Dermis blood vessel endothelial cell (primary cell): ENCODE data around the gene SLC25A21. TPM values are rescaled to one million over a fixed set of nuclear protein-coding genes. Genes with fewer than 3 reads are reported as not detected.

ENCODE experiments used
- DNase-seq: peaks from one replicate; pipeline ENCODE4 v3.0.0; 2010
- total RNA-seq: library from RNA; depleted of rRNA; stranded (reverse); fragments of >200 nt; gene quantifications from 2 replicates; pipeline ENCODE4 v1.2.3, GENCODE V29; 2014

Gene SLC25A21
- total RNA-seq, 1 donor from 2014 or later, result 9.7 TPM

DNA sequence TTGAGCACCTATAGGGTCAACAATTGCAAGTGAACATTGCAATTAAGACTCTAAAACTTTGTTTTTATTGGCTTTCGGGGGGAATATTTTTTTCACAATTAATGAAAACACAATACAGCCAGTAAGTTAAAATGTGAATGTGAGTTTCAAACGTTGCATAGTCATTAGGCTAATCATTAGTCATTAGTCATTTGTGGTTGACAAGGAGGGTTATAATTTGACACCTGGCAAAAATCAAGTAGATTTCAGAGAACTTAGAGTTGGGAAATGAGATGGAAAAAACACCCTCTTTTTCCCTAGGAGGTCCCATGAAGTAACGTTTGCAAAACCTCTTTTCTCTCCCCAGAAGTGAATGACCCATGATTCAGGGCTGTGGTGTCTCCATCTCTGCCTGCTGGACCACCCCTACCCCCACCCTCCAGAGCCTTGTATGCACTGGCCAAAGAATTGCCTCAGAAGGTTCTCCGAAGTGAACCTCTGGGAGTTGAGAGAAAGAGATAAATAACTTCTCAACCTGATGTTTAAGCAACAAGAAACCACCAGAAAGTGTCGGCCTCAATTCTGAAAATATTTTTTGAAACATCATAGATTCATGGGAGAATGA lies 314.5 kb downstream of the SLC25A21 start:
- no peak for DNase-seq

- DNase-seq, result no peak
These were observed 315.3 kb downstream of the SLC25A21 start for GRCh38 chr14:36857136-36857535.

DNA sequence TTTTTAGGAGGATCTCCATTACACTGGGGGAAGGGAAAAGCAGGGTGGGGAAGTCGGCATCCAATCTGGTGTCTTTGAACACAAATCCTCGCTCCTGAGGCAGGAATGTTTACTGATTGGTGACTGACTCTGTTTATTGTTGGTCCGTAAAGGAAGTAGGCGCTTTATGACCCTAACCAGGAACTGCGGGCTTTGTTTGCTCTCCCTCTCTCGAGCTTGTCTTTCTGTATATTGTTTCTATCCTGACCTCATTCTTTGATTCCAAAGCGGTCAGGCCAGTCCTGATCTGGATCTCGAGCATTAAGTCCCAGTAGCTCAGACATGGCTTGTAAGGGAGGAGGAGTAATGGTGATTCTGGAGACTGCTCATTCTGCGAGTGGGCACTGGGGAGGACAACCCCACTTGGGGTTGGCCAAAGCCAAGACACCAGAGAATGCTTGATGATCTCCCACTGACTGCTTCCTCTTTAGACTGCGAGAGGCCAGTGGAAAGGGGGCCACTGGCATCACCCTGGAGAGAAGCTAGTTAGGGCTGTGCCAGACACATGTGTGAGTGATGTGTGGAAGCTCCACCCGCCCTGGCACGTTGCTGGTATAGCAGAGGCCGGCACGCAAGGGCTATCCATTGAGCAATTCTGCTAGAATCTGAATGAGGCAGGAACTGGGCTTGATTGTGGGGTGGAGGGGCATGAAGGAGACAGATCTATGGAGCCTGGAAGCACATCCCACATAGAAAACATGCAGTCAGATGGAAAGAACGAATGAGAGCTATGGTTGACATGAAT lies 316.1 kb downstream of the SLC25A21 start:
- no peak for DNase-seq

DNA sequence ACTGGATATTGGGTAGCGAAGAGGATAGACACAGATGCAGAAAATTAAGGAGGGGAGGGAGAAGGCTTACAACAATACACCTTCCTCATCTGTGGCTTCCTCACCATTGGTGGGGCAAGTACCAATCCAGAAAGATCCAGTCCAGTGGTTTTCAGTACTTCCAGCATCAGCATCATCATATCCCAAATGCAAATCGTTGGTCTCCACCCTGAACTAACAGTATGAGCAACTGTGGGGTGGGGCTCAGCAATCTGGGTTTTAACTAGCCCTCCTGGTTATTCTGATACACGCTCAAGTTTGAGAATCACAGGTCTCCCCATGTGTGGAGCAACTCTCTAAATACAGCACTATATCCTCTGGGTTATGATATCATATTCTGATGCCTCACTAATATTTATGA lies 317.0 kb downstream of the SLC25A21 start:
- no peak for DNase-seq

DNA sequence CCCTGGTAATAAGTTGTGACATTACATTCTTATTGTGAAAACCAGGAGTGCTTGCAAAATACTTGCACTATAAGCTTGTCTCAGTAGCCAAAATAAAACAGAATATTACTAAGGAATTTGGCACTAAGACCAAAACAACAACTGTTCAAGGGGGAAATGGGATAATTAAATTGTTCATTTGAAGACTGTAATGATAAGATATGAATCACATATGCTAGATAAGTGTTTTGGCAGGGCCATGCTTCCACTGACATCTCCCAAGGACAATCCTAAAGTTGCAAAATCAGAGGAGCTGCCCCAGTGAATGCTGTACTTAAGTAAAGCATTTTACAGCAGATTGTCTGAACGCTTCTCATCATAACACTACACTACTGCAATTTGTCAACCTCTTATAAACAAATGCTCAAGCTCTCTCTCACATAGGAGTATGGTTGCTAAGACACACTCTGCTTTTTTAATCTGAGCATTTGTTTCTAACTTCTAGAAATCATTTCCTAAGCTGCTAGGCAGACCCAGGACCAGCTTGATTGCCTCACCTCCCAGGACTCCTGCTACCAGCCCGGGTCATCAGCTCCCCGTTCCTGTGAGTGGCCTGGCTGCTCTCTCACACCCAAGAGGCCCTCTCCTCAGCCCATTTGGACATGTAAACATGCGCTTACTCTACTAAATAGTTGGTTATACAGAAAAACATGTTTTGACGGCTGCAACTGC lies 319.3 kb downstream of the SLC25A21 start:
- no peak for DNase-seq

GRCh38 chr14:36848213-36848612 lies 324.2 kb downstream of the SLC25A21 start:
- no peak for DNase-seq

DNA sequence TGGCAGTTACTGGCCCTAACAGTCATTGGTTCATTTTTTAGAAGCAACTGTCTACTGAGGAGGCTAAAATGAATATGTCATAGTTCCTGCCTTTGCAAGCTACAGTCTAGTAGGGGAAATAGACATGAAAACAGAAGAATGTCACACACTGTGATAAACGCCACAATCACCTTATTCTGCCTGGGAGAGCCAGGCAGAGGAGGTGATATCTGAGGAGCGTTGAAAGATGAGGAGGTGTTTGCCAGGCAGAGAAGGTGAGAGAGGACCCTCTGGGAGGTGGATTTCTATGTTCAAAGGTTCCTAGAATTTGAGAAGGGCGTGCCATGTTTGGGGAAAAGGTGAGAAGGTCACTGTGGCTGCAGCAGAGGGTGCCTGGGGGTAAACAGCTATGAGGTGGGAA lies 325.0 kb downstream of the SLC25A21 start:
- DNase-seq, result no peak

GRCh38 chr14:36845356-36846012 lies 326.9 kb downstream of the SLC25A21 start:
- no peak for DNase-seq

- no peak for DNase-seq
These were observed 327.8 kb downstream of the SLC25A21 start for GRCh38 chr14:36844443-36845195.

DNA sequence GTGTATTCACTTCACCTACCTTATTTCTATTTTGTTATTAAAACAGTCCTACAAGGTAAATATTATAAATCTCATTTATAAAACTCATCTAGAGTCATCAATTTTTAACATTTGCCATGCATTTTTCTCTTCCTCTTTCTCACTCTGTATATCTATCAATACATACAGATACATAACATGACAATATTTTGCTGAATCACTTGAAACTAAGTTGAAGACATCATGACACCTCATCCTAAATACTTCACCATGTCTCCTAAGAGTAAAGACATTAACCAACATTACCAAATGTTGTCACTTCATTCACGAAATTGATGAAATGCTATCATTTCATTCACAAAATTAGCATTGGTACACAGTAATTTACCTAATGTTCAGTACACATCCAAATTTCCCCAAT lies 329.0 kb downstream of the SLC25A21 start:
- DNase-seq, result no peak

DNA sequence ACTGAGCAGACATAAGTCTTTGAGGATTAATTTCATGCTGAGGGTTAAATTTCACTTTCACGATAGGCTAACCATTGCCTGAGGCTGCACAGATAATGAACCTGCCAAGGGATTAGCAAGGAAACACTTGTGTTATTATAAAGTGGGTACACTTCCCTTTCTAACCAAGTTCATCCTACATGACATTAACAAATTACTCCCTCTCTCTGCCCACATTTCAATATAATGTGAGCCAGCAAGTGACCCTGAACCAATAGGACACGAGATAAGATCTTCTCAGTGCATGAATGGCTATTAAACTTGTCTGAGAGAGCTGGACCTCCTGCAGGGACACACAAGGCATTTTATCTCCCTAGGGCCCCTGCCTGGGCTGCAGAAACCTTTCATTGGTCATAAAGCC lies 337.3 kb downstream of the SLC25A21 start:
- no peak for DNase-seq

GRCh38 chr14:36834293-36834692 lies 338.1 kb downstream of the SLC25A21 start:
- no peak for DNase-seq

- no peak for DNase-seq
These were observed 342.9 kb downstream of the SLC25A21 start for GRCh38 chr14:36829547-36829946.

DNA sequence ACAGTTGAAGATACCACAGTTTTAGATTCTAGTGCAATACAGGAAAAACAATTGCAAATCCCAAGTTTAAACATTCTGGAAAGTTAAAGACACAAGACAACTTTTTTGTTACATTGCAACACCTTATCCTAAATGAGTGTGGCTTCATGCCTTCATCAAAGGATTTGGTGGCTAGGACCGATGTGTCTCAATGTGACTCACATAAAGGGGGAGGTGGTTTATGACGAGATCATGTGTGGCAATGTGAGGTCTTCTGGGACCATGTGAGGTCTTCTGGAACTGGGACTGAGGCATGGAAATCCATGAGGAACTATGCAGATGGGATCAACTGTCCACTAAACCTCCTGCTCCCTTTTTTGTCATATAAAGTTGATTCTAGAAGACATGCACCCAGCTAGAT lies 344.5 kb downstream of the SLC25A21 start:
- DNase-seq, result no peak

DNA sequence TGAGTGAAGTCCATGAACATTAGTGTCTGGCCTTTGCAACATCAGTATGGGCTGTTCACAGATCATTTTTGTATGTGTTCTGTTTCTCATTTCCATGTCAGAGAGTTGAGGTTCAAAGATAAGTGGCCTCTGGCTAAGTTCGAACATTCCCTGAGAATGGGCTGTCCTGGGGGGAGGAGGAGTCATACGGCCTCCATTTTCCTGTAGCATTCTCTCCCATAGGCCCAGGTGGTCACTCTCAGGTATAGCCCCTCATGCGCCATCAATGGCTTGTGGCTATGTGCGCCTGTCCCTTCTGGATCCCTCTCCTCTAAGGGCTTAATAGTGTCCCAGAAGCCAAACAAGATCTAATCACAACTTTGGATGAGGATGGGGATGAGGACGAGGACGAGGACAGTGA lies 345.8 kb downstream of the SLC25A21 start:
- DNase-seq, result no peak

GRCh38 chr14:36824854-36825253 lies 347.6 kb downstream of the SLC25A21 start:
- no peak for DNase-seq

GRCh38 chr14:36823651-36824050 lies 348.8 kb downstream of the SLC25A21 start:
- DNase-seq, result no peak

DNA sequence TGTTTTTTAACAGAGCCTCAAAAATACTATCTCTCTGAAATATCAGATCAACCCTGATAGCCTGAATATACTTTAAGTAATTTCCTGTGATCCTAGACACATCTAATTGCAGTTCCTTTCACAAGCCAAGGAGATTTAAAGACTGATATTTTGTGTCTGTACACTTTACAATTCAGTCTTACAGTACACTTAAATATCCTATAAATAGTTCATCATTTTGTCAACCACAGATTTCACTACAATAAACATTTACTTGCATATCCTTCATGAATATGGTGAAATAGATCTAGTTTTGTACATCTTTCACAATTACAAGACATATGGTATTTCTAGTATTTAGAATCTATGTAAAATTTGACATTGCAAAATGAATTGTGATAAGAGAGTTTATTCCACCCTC lies 349.7 kb downstream of the SLC25A21 start:
- DNase-seq, result no peak

DNA sequence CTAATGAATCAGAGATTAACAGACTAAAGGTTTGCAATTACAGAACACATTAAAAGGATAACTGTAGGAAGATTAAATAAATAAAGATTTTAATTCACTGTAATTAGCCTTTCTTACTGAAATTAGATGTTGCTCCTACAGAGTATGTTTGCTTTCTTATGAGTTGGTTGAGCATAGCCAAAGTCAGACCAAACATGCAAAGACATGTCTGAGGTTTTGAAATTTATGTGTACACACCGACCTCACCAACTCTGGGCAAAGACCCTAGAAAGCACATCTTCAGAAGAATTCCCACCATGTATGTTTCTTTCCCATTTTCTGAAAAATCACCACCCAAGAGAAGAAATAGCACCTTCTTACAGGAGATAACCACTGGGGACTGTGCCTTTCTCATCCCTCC lies 351.5 kb downstream of the SLC25A21 start:
- no peak for DNase-seq

DNA sequence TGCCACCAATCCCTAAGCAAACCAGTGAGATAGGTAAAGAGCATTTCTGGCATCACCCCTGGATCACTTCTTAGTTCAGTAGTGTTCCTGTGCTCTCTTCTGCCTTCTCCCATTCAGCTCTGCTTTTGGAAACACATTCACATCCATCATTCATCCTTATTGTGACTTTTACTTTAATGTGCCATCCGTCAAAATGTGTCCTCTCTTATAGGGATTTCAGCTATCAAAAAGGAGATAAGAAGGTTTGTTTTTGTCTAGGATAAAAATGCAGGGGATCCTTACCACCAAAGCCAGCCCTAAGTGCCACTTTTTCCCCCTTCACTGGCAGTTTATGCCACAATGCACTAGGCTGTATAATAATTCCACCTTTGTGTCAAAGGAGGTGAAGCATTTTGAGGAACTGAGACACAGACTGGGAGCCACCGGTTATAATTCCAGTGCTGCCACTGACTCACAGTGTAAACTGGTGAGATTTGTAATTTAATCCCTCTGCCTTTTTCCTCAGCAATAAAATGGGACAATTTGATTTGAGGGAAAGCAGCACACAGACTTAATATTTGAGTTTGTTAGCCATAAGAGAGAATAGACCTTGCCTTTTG lies 352.2 kb downstream of the SLC25A21 start:
- DNase-seq, result no peak

DNA sequence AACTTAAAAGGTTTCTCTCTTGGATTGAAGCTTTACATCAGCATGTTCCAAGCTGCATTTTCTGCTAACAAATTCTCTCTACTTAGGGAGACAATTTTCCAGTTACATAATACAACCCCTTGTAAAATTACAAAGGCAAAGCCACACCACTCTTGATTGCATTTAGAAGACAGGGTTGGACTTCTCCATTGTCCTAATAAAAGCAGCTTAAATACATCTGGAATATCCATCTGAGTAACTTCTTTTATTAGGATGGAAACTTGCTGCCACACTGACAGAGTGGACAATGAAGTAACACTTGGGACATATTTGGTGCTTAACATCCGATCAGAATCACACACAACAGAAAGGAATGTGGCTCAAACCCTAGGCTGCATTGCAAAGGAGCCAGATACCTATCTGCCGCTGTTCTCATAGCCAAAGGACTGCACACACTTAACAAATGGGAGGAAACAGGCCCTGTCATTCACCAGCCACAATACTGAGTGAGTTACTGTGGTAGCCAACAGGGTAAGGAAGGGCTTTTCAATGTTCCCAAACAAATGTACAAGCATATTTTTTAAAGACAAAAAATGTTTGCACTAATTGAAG lies 353.5 kb downstream of the SLC25A21 start:
- DNase-seq, result no peak

DNA sequence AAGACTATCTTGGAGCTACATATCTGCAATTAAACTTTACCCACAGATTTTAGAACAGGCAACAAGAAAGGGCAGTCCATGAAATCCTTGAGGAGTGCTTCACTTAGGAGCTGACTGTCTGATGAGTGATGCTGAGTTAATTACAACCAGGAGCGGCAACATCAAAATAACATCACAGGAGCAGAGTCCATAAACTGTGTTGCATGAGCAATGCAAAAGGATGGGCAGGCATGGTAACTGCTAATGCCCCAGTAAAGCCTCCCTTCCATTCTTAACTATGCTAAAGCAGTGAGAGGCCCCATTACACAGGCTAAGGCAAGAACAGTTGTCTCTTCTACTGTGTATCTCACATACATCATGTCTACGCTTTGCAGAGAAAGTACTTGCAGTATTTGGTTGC lies 354.2 kb downstream of the SLC25A21 start:
- no peak for DNase-seq
